CD14-positive monocyte (primary cell): ENCODE data around the gene RBM17. TPM values are rescaled to one million over a fixed set of nuclear protein-coding genes. Genes with fewer than 3 reads are reported as not detected.

Experiments
- DNase-seq, 3 donors: peaks; one replicate each; pipeline ENCODE4 v3.0.0-alpha.2; 2011 to 2022
- H2AFZ ChIP-seq: 2 replicates; pipeline ENCODE4 v1.6.0; 2012; ENCODE audit warnings: mild to moderate bottlenecking, low read depth, low read length, inconsistent platforms; ENCODE audit not compliant: insufficient read depth, poor library complexity, severe bottlenecking
- H3K27ac ChIP-seq, 2 donors: 1 replicate in 1 of 2; 2 replicates in 1 of 2; pipeline ENCODE4 v1.5.1; 2012 to 2013; ENCODE audit warnings: low read length in 2 of 2, control low read depth in 1 of 2, inconsistent platforms in 1 of 2, low read depth in 1 of 2, mild to moderate bottlenecking in 1 of 2
- H3K27me3 ChIP-seq, 2 donors: one replicate each; pipeline versions ENCODE4 v1.6.0 to v1.6.1; 2011 to 2013; ENCODE audit warnings: low read length in 2 of 2; ENCODE audit not compliant: control insufficient read depth in 2 of 2, insufficient read depth in 2 of 2
- H3K36me3 ChIP-seq, 2 donors: replicated peaks in 1 of 2; 1 replicate in 1 of 2; 2 replicates in 1 of 2; pipeline versions ENCODE4 v1.5.1 to v1.6.1; 2012 to 2013; ENCODE audit warnings: low read length in 2 of 2, control low read depth in 1 of 2, inconsistent platforms in 1 of 2, mild to moderate bottlenecking in 1 of 2; ENCODE audit not compliant: insufficient read depth in 2 of 2, control insufficient read depth in 1 of 2
- H3K4me1 ChIP-seq, 2 donors: 1 replicate in 1 of 2; 2 replicates in 1 of 2; pipeline versions ENCODE4 v1.5.1 to v1.6.1; 2012 to 2013; ENCODE audit warnings: low read length in 2 of 2, control low read depth in 1 of 2, inconsistent platforms in 1 of 2, mild to moderate bottlenecking in 1 of 2, moderate library complexity in 1 of 2; ENCODE audit not compliant: insufficient read depth in 2 of 2, control insufficient read depth in 1 of 2
- H3K4me2 ChIP-seq: replicated peaks from 2 replicates; pipeline ENCODE3; 2012; ENCODE audit warnings: low read length, moderate library complexity, mild to moderate bottlenecking; ENCODE audit not compliant: poor library complexity, severe bottlenecking; ENCODE audit errors: extremely low read depth
- H3K4me3 ChIP-seq, 3 experiments: fragments of 200-600 bp in 1 of 3; sonication (generic) in 1 of 3; replicated peaks in 1 of 3; 1 replicate in 2 of 3; 2 replicates in 1 of 3; pipeline ENCODE4 v1.5.1; 2011 to 2013; ENCODE audit warnings: low read length in 3 of 3, mild to moderate bottlenecking in 3 of 3, control low read depth in 2 of 3, low read depth in 2 of 3, inconsistent platforms in 1 of 3, moderate library complexity in 1 of 3
- H3K79me2 ChIP-seq: 2 replicates; pipeline ENCODE4 v1.6.0; 2012; ENCODE audit warnings: mild to moderate bottlenecking, control low read depth, inconsistent platforms, low read length, moderate library complexity; ENCODE audit not compliant: insufficient read depth
- H3K9ac ChIP-seq: 2 replicates; pipeline ENCODE4 v1.6.0; 2017; ENCODE audit warnings: low read length, mild to moderate bottlenecking; ENCODE audit not compliant: insufficient read depth, poor library complexity, severe bottlenecking
- H3K9me3 ChIP-seq, 2 donors: replicated peaks in 1 of 2; 1 replicate in 1 of 2; 2 replicates in 1 of 2; pipeline versions ENCODE4 v1.5.1 to v1.6.1; 2012 to 2013; ENCODE audit warnings: low read length in 2 of 2, control low read depth in 1 of 2; ENCODE audit not compliant: control insufficient read depth in 1 of 2, insufficient read depth in 1 of 2
- H4K20me1 ChIP-seq: 2 replicates; pipeline ENCODE4 v1.6.0; 2012; ENCODE audit warnings: mild to moderate bottlenecking, low read length, control low read depth, moderate library complexity; ENCODE audit not compliant: insufficient read depth
- H3K27ac Mint-ChIP-seq, 7 donors: one replicate each; pipeline ENCODE4 v1.8.0; 2020; ENCODE audit warnings: mild to moderate bottlenecking in 7 of 7, mixed read lengths in 7 of 7, moderate library complexity in 6 of 7, inconsistent platforms in 2 of 7
- H3K27me3 Mint-ChIP-seq, 3 donors: one replicate each; pipeline ENCODE4 v1.8.0; 2021 to 2022; ENCODE audit warnings: low read depth in 3 of 3, mild to moderate bottlenecking in 3 of 3, mixed read lengths in 3 of 3, moderate library complexity in 3 of 3, inconsistent platforms in 1 of 3
- H3K36me3 Mint-ChIP-seq, 2 donors: one replicate each; pipeline ENCODE4 v1.8.0; 2020; ENCODE audit warnings: mixed read lengths in 2 of 2, inconsistent platforms in 1 of 2, mild to moderate bottlenecking in 1 of 2
- H3K4me1 Mint-ChIP-seq: one replicate; pipeline ENCODE4 v1.8.0; 2020; ENCODE audit warnings: mild to moderate bottlenecking, mixed read lengths
- H3K4me3 Mint-ChIP-seq, 2 donors: one replicate each; pipeline ENCODE4 v1.8.0; 2020; ENCODE audit warnings: mild to moderate bottlenecking in 2 of 2, mixed read lengths in 2 of 2, moderate library complexity in 1 of 2
- H3K9me3 Mint-ChIP-seq, 7 donors: one replicate each; pipeline ENCODE4 v1.8.0; 2020 to 2022; ENCODE audit warnings: mixed read lengths in 7 of 7, mild to moderate bottlenecking in 6 of 7, moderate library complexity in 6 of 7, inconsistent platforms in 2 of 7
- WGBS: methylation state at CpG from one replicate; pipeline ENCODE4 v1.1.5; 2013; ENCODE audit warnings: missing lambda C conversion rate; ENCODE audit not compliant: insufficient coverage; 5-methylcytosine and 5-hydroxymethylcytosine counted together
- intact Hi-C, 2 donors: fragments of 100-400 bp; cut with micrococcal nuclease; formaldehyde crosslinking; loops; one replicate each; pipeline versions ENCODE4 v1.15.0 to v1.15.1; 2023
- polyA plus RNA-seq, 3 donors: library from polyadenylated mRNA; depleted of rRNA in 1 of 3; unstranded in 2 of 3; stranded (reverse) in 1 of 3; fragments of 300-500 nt in 2 of 3; fragments of >200 nt in 1 of 3; fragmentation: Illumina TruSeq in 2 of 3; gene quantifications; 1 replicate in 2 of 3; 2 replicates in 1 of 3; pipeline ENCODE4 v1.2.3, GENCODE V29; 2012 to 2021
- TF ChIP-seq, protein P1 (sequence below): fragments of 200-600 bp; IDR thresholded peaks from one replicate; pipeline ENCODE4 v1.8.0; 2022; ENCODE audit warnings: antibody characterized with exemption, mild to moderate bottlenecking

The RBM17 gene
- polyA plus RNA-seq, 3 donors: 37.2 to 51.4 (median 44.5) TPM

DNA sequence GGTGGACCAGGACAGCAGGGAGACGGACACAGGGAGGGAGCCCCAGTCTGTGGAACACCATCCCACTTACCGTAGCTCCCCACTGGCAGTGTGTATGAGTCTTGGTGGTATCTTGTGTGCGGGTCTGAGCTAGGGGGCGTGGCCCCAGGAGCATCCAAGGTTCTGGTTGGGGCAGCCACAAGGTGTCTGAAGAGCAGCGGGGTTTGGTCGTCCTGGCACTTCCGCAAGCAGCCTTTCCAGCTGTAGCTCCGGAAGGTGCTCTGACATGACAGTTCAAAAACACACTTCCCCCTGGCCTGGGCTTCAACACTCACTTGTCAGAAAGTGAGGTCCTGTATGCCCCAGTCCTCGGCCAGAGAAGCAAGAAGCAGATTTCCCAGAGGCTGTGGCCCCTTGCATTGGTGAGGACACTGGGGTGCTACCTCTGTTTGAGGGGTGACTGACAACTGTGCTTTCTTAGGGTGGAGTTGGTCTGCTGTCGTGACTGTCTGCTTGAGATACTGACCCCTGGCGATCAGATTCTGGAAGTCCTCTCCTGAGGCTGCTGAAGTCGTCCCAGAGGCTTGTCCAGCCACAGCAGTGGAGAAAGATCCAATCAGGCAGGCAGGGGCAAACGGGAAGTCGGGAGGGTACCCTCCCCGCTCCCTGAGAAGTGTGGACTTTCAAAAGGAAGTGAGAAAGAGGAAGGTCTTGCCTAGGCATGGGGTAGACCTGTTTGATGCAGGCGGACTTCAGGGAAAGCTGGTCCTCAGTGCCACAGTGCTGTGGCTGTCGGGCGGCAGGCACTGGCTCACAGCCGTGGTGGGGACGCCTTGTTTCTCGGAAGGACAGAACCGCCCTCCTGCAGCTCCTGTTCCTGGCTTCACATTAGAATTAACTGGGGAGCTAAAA, 62.5 kb downstream of the RBM17 start:
- peak; percentile 86 to 97 (median 91) for DNase-seq
- Mint-ChIP-seq H3K27ac (peak overlapping the region; percentile 94 to 98 (median 96)), H3K4me1 (peaks cover 75% of the 10 kb centered on the region), H3K27me3 (peaks cover 0 to 7% (median 0%) of the 10 kb centered on the region in 3 donors), H3K4me3 (peak overlapping the region; percentile 74 to 90), H3K9me3 (no peaks in the 10 kb centered on the region), H3K36me3 (peaks cover 35 to 54% of the 10 kb centered on the region in 2 donors)
- H3K36me3 ChIP-seq: no peaks in the 10 kb centered on the region
- H3K79me2 ChIP-seq: peaks cover 79% of the 10 kb centered on the region
- TF ChIP-seq, protein P1, sequence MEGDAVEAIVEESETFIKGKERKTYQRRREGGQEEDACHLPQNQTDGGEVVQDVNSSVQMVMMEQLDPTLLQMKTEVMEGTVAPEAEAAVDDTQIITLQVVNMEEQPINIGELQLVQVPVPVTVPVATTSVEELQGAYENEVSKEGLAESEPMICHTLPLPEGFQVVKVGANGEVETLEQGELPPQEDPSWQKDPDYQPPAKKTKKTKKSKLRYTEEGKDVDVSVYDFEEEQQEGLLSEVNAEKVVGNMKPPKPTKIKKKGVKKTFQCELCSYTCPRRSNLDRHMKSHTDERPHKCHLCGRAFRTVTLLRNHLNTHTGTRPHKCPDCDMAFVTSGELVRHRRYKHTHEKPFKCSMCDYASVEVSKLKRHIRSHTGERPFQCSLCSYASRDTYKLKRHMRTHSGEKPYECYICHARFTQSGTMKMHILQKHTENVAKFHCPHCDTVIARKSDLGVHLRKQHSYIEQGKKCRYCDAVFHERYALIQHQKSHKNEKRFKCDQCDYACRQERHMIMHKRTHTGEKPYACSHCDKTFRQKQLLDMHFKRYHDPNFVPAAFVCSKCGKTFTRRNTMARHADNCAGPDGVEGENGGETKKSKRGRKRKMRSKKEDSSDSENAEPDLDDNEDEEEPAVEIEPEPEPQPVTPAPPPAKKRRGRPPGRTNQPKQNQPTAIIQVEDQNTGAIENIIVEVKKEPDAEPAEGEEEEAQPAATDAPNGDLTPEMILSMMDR: peak; percentile 71
- peak overlapping the region; percentile 77 for H3K4me2 ChIP-seq
- 1% methylated on average over 16 of the region's 22 CpGs for WGBS
- H3K9ac ChIP-seq: peak overlapping the region; percentile 48
- H4K20me1 ChIP-seq: peaks cover 52% of the 10 kb centered on the region
- H3K4me3 ChIP-seq: peak overlapping the region in 2 of 3 experiments; percentile 18 to 70
- peak overlapping the region; percentile 21 for H2AFZ ChIP-seq
- peaks cover 64 to 75% of the 10 kb centered on the region in 2 donors for H3K4me1 ChIP-seq
- H3K27ac ChIP-seq: peak overlapping the region; percentile 91 to 94
- no peaks in the 10 kb centered on the region for H3K27me3 ChIP-seq
- H3K9me3 ChIP-seq: no peaks in the 10 kb centered on the region
- intact Hi-C loops: loop anchor here in 1 of 2 donors (5.0 kb wide), 1 partner anchor 44 kb away; no protein-coding TSS in a partner anchor

DNA sequence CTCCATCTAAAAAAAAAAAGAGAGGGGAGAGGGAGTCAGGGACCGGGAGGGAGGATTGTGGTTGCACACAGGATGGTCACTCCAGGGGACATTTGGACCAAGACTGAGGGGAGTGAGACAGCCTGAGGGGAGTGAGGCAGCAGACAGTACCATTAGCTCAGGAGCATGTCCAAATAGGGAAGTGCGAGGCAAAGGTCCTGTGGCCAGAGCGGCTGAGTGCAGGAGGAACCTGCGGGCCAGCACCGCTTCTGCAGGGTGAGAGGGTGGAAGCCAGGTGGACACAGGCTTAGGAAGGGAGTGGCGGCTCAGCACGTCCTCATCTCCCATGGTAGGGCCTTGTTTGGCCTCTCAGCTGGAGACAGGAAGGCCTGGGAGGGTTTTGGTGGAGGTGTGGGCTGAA, 65.0 kb downstream of the RBM17 start:
- H4K20me1 ChIP-seq: peaks cover 40% of the 10 kb centered on the region
- H3K4me3 ChIP-seq: no peak overlapping the region
- Mint-ChIP-seq H3K36me3 (peaks cover 18 to 35% of the 10 kb centered on the region in 2 donors), H3K9me3 (no peaks in the 10 kb centered on the region), H3K27me3 (peaks cover 0 to 1% (median 0%) of the 10 kb centered on the region in 3 donors), H3K4me3 (no peak overlapping the region), H3K4me1 (peaks cover 51% of the 10 kb centered on the region), H3K27ac (peak overlapping the region in 2 of 7 donors; percentile 68 to 73)
- H3K79me2 ChIP-seq: peaks cover 73% of the 10 kb centered on the region
- intact Hi-C loops: loop anchor here in 1 of 2 donors (5.0 kb wide), 1 partner anchor 47 kb away; no protein-coding TSS in a partner anchor
- DNase-seq: peak in 2 of 3 donors; percentile 41 to 61
- H3K9ac ChIP-seq: no peak overlapping the region
- H3K4me1 ChIP-seq: peaks cover 48 to 53% of the 10 kb centered on the region in 2 donors
- H3K27me3 ChIP-seq: no peaks in the 10 kb centered on the region
- H3K4me2 ChIP-seq: no peak overlapping the region
- no peaks in the 10 kb centered on the region for H3K9me3 ChIP-seq
- no peaks in the 10 kb centered on the region for H3K36me3 ChIP-seq
- H2AFZ ChIP-seq: no peak overlapping the region
- TF ChIP-seq, protein P1: no peak
- H3K27ac ChIP-seq: no peak overlapping the region
- WGBS: 48% methylated on average over 5 of the region's 7 CpGs
